OCI-LY1 (cell line): Measurements from ENCODE around the gene ZFYVE26.

ENCODE experiments used
- CTCF ChIP-seq: fragments of 200-600 bp; sonication (generic), shearing (Covaris generic); IDR thresholded peaks from 2 replicates; pipeline ENCODE4 v1.5.1; 2017; ENCODE audit warnings: mild to moderate bottlenecking, antibody characterized with exemption, low read length, moderate library complexity, mixed read lengths
- EZH2 ChIP-seq: fragments of 200-600 bp; sonication (generic), shearing (Covaris generic); IDR thresholded peaks from 2 replicates; pipeline ENCODE4 v1.8.0; 2017; ENCODE audit warnings: borderline replicate concordance, mixed run types, mild to moderate bottlenecking, antibody characterized with exemption, low read length, moderate library complexity, mixed read lengths

- no peak for TF ChIP-seq CTCF
- no peak for TF ChIP-seq EZH2
Observed at GRCh38 chr14:67721875-67722274, 94.5 kb downstream of the ZFYVE26 start.
